NCI-H146 treated with DMSO at 0.1 percent for 48 hours (cell line): ENCODE data around the gene ALAS1.
"Not testable (repeated sequence)": the region's sequence is repeated elsewhere in the genome, so short reads cannot be mapped to it uniquely, and the experiment has no call there.

ENCODE experiments used
- DNase-seq: peaks from one replicate; lab custom pipeline; 2025; ENCODE audit not compliant: unreplicated experiment; lab: John Stamatoyannopoulos, UW

Gene ALAS1

DNA sequence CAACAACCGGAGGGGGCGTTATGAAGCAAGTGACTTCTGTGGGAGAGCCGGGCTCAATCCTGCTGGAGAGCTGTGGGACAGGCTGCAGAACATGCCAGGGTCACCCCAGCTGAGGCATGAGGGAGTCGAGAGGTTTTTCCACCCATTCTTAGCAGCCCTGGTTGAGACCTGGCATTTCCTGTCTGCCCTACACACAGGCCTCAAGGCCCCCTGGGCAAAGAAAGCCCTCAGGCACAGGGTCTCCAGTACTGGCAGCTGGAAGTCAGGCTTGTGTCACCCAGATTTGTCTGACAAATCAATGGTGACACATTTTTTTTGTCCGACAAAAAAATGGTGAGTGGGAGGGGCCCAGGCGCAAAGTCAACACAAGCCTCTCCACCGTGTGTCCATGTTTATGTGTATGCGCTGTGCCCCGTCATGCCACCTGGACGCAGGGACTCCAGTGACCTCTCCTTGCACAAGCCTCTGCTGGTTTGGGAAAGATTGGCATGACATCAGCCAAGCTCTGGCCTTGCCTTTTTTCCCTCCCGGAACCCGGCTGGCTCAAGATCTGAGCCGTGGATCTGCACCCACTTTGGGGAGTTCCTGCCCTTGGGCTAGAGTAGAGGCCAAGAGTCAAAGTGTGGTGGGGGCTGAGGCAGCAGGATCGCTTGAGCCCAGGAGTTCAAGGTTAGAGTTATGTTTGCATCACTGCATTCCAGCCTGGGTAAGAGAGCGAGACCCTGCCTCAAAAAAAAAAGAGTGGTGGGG, 20.8 kb upstream of the ALAS1 start:
- peak; percentile 6 for DNase-seq

DNA sequence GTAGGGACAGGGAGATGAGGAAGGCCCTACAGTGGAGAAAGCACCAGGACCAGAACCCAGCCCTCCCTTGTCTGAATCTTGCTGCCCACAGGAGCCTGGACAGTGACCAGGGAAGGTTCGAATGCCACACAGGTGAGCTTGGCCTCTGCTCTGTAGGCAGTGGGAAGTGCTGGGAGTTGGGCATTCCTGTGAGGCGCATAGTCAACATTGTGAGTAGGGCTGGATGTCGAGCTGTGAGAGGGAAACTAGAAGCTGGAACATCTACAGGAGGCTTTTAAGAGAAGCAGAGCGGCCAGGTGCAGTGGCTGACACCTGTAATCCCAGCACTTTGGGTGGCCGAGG, 20.3 kb upstream of the ALAS1 start:
- DNase-seq, result no peak

DNA sequence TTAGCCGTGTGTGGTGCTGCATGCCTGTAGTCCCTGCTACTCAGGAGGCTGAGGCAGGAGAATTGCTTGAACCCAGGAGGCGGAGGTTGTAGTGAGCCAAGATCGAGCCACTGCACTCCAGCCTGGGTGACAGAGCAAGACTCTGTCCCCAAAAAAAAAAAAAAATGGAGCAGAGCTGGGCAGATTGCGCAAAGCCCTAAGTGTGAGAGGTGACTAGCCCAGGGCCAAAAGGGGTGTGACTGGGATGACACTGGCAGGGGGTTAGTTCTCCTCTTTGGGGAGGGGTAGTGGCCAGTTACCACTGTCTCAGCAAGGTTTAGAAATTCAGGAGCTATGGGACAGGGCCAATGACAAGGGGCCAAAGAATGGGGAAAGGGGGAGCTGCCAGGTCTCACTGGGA, 19.8 kb upstream of the ALAS1 start:
- not testable (repeated sequence) for DNase-seq

DNA sequence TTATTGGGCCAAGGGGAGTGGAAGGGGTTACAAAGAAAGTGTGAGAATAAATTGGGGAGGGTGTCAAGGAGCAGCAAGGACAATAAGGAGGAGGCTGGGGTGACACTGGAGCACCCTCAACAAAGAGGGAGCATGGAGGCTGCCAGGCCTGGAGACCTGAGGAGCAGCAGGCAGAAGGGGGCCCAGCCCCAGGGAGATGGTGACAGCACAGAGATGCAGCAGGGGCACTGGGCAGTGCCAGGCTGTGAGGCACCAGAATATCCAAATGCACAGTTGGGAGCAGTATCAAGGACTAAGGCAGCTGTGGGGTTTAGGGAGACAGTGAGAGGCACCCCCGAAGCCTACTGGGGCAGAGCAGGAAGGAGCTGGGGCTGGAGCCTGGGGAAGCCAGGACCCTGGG, 19.4 kb upstream of the ALAS1 start:
- DNase-seq, result no peak

DNA sequence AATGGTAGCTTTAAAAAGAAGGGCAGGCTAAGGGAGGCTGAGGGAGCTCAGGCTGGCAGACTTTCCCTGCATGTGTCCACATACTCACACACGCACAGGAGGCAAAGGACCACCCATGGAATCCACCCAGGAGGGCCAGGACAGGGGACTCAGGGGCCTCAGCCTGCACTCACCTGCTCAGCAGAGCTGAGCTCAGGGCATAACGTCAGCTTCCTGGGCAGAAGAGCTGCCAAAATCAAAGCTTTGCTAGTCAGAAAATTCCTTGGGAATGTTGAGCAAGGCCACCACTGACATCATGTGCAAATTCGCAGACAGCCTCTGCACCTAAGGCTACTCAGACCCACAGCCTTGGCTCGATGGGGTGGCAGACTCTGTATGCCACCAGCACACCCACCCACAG, 16.4 kb upstream of the ALAS1 start:
- no peak for DNase-seq

DNA sequence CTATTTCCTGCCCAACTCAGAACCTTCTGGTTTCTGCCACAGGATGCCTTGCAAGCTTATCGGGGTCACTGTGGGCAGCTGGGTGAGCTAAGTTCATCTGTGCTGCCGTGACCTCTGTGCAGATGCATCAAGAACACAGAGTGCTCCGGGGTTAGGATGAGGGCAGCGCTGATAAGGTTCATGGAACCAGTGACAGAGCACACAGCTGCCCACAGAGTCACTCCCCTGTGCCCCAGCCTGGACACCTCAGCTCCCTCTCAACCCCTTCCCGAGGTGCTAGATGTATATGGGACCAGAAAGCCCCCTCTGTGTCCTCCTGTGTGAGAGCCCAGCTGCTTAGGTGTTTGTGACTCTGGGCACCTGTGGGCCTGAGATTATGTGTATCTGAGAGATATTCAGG, 15.8 kb upstream of the ALAS1 start:
- DNase-seq, result no peak

DNA sequence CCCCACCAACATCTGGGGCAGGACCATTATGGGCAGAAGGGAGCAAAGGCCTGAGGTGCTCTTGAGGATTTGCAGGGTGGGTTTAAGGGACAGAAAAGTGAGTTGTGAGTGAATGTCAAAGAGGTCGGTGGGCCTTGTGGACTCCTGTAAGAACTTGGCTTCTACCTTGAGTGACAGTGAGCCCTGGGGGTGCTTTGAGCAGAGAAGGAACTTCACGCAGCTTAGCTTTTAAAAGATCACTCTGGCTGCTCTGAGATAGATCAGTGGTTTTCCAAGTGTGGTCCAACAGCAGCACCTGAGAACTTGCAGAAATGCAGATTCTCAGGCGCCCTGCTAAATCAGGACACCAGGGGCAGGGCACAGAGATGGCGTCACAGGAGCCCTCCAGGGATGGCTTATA, 15.3 kb upstream of the ALAS1 start:
- DNase-seq, result no peak

DNA sequence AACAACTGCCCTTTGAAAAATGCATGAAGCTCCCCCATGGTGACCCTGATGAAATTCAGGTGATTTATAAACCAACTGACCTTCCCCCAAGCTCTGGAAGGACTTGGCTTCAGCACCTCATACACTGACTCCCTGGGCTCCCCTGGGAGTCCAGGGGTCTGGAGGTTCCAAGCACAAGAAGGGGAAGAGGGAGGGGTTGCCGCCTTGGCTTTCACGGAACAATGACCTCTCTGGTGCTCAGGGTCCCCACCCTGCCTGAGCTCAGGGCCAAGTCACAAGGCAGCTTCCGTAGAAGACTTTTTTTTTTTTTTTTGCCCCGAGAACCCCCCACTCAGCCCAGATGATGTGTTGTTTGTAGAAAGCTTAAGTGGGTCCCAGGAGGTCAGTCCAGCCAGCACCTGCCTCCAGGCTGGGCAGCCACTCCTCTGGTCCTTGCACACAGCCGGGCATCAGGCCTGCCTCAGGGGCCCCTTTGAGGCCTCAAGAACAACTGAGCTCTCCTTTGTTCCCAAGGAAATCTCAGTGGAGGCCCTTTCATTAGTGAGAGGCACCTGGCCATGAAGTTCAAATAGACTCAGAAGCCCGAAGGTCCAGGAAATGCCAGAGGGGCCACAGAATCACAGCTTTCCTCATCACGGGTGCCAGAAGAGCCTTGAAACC, 14.0 kb upstream of the ALAS1 start:
- DNase-seq, result peak; percentile 48

DNA sequence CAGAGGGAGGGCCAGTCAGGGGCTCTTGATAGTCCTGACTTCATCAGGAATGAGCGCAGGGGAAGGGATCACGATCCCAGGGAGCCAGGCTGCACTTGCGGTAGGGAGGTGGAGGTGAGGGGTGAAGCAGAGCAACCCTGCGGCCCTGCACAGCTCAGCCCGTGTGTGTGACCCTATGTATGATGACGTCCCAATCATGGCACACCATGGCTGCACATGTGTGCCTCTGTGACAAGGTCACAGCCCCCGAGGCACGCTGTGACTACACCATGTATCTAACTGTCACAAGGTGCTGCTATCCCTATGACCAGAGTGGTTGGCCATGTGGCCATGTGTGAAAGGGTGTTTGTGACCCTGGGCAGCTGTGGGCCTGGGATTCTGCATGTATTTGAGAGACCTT, 13.3 kb upstream of the ALAS1 start:
- no peak for DNase-seq

DNA sequence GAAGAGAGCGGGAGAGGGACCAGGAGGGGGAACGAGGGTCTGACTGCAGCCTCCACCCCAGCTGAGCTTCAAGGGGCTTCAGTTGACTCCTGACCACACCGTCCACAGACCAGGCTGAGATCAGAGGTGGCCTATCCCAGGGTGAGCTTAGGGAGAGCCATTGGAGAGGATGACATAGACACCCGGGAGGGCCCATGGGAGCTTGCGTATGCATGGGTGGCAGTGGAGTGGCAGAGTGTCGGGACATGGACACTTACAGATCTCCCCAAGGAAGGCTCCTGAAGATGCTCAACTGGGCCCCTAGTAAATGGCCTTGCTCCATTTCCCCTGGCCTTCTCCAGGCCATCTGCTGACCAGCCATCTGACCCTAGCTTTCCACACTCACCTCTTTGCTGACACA, 12.6 kb upstream of the ALAS1 start:
- no peak for DNase-seq

DNA sequence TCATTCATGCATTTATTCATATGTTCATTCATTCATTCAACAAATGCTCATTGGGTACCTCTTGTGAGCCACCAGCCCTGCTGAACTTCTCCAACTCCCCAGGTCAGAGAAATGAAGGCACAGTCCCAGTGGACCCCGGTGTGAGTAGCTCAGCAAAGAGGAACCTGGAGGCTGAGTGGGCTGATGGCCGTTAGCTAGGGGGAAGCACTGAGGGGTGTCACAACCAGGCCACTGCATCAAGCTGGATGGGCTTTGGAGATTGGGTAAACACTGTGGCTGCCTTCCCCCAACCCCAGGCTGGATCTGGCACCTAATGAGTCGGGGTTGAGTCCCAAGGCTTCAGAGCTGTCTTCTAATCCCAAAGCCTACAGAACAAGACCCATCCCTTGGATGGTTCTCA, 12.1 kb upstream of the ALAS1 start:
- DNase-seq, result no peak

DNA sequence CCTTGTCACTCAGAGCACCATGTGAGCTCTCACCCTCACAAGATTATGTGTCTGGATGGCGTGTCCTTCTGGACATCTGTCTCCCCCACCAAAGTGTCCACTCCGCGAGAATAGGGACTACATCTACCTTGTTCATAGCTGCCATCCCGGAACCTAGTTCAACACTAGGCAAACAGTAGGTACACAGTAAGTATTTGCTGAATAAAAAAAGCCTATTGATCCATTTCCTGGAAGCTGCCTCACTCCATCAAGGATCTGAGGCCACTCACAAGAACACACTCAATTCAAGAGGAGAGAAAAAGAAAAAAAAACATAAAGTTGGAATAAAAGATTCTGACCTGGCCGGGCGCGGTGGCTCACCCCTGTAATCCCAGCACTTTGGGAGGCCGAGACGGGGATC, 11.2 kb upstream of the ALAS1 start:
- DNase-seq, result no peak

DNA sequence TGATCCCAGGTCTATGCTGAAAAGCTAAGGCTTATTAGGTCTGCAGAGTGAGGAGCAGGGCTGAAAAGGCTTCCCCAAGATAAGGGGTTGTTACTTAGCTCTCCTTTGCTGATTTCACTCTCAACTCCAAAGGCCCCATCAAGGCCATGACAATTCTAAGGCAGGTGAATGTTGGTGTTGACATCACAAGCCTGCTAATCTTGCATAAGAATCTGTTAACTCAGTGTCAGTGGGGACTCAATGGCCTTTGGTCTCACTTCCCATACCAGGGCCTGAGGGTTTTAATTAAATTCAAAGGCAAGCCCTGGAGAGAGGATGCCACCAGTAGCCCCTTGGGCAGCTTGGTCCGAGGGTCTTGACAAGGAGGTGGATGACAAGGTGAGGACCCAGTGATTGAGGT, 9.4 kb upstream of the ALAS1 start:
- DNase-seq, result no peak

DNA sequence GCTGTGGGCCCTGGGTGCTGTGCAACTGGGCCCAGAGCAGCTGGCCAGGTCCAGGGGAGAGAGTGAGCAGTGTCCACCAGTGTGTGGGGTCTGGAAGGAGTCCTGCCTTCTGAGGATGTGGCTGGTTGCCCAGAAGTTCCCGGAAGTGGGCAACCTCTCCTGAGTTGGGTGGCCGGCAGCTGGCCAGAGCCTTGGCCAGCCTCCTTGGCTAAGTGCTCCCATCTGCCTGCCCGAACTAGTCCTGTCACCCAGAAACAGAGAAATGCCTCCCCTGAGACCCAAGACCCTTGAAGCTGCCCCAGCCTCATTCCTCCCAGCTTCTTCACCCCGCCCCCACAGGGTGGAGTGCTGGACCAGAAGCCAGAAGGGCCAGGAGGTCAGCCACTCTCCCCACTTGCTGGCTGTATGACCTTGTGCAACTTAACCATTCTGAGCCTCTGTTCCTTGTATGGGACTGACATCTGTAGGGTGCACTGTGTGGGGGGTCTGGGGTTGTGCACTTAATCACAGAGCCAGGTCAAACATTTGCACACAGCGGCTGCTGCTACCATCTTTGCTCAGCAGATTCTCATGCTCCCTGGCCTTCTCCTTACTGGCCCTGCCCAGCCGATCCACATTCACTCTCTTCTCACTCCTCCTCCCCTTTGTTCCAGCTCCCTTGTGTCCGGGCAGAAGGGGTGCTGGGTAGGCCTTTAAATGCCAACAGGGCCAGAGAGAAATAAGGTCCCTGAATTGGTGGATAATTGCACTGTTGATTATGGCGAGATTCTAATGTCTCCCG, 7.5 kb upstream of the ALAS1 start:
- DNase-seq, result no peak

DNA sequence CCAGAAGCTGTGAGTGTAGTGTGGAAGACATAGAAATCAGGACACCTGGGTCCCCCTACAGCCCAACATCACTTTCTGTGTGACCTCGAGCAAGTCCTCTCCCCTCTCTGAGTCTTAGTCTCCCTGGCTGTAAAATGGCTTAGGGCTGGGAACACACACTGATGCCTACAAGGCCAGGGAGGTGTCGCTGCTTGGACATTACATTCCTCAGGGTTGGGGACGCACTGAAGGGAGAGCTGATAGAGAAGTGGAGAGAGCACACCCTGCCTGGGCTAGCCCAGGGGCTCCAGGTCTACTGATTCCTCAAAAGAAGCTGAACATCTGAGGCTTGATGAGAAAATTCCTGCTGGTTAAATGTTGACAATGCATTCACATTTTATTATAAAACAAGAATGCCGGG, 6.3 kb upstream of the ALAS1 start:
- DNase-seq, result no peak

DNA sequence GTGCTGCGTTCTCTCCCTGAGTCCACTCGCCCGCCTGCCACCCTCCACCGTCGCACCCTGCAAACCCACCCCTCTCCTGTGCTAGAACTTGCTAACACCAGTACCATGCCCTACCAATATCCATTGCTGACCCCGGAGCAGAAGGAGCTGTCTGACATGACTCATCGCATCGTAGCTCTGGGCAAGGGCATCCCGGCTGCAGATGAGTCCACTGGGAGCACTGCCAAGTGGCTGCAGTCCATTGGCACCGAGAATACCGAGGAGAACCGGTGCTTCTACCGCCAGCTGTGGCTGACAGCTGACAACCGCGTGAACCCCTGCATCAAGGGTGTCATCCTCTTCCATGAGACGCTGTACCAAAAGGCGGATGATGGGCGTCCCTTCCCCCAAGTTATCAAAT, 4.9 kb upstream of the ALAS1 start:
- no peak for DNase-seq

DNA sequence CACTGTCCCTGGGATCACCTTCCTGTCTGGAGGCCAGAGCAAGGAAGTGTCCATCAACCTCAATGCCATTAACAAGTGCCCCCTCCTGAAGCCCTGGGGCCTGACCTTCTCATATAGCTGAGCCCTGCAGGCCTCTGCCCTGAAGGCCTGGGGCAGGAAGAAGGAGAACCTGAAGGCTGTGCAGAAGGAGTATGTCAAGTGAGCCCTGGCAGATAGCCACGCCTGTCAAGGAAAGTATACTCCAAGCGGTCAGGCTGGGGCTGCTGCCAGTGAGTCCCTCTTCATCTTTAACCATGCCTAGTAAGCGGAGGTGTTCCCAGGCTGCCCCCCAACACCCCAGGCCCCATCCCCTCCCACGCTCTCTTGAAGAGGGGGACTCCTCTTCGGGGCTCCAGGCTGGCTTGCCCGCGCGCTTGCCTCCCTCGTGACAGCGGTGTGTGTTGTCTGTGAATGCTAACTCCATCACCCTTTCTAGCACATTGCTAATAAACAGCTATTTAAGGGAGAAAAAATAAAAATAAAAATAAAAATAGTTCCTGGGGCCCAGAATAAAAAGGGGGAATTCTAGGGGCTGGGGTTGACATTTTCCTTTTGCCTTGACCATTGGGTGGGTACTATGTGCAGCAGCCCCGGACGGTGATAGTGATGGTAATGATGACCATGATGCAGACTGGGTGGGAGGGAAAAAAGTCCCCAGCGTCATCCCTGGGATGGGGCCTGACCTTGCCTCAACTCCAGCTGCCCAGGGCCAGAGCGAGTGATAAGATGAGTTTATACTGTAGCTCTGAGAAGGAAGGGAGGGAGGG, 3.3 kb upstream of the ALAS1 start:
- DNase-seq, result no peak

DNA sequence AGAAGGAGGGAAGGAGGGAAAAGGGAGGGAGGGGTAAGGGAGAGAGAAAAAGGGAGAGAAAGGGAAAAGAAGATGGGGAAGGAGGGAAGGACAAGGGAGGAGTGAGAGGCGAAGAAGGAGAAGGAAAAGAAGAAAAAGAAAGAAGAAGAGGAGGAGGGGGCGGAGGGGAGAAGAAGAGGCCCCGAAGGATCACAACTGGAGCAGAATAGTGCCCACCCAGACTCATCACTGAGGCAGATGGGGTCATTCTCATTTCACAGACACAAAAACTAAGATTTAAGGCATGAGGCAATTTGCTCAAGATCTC, 2.7 kb upstream of the ALAS1 start:
- DNase-seq, result no peak

DNA sequence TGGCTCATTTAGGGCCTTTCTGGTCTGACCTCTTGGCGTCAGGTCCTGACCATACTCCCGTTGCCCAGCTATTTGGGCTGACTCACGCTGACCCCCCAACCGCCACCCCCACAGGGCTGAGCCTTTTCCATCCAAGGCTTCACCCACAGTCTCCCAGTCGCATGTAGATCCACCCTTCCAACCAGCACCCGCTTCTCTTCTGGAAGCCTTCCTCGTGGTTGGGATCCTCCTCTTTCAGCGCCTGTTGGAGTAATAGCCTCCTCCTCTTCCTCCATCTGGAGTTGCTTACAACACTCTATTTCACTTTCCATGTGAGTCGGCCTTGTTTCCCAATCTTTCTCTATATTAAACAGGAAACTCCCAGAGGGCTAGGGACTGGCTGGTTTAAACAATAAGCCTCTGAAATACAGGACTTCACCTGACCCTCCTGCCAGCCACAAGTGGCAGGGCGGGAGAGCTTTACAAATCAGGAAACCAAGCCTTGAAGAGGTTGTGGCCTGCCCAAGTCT, 2.1 kb upstream of the ALAS1 start:
- DNase-seq, result no peak

DNA sequence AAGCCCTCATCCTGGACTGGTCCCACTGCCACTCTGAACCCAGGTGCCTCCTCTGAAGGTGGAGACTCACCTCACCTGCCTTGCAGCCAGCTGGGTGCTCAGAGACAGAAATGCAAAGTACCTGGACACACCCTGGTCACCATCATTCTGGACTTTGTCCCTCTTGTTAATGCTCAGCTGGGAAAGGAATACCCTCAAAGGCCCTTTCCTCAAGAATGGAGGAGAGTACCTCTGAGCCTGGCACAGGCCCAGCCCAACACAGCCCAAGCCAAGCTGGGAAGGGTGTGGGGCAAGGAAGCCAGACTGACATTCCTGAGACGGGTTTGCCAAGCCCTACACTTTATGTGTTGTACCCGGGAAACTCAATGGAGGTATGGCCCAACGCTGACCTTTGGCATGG, 983 bp upstream of the ALAS1 start:
- DNase-seq, result no peak

DNA sequence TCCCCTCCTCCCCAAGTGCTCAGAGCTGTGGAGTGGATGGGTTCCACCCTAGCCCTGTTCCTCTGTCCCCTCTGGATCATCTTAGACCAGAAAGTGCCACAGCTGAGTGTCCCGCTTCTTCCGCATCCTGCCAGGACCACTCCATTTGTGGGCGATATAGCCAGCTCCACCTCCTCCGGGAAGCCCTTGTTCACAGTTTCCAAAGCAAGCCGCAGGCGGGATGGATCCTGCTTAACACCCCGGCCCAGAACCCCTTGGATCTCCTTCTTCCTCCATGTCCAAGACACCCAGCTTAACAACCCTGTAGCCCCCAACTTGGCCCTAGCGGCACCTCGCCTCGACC, 490 bp upstream of the ALAS1 start:
- no peak for DNase-seq
